CD4-positive, alpha-beta T cell treated with Interleukin-4 for 1 hour (primary cell): ENCODE results near the gene TBC1D26.
"Not testable (repeated sequence)": the region's sequence is repeated elsewhere in the genome, so short reads cannot be mapped to it uniquely, and the experiment has no call there.

Experiments used
- DNase-seq, 2 donors: peaks; one replicate each; pipeline ENCODE4 v3.0.0-alpha.2; 2020 to 2022

Gene TBC1D26

DNA sequence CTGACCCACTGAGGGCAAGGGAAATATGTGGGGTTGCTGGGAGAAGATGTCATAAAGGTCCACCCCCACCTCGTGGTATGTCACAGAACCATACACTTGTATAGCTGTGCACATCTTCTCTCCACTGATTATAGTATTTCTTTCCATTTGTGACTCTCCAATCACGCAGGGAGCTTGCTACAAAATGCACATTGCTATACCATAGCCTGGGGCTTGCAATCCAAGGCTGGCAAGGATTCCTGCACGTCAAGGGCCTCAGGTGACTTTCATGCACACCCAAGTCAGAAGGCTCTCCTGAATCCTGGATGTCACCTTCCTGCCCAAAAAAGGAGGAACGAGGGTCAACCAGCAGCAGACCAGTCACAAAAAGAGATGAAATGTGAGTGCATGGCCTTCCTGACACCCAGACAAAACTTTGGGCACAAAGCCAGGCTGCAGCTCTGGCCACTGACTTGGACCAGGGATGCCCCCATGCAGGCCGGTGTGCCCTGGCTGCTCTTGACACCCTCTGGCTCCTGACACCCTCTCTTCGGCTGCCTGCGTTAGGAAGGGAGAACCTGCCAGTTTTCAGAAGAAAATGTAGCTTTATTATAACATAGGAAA lies 12.1 kb downstream of the TBC1D26 start:
- no peak for DNase-seq

DNA sequence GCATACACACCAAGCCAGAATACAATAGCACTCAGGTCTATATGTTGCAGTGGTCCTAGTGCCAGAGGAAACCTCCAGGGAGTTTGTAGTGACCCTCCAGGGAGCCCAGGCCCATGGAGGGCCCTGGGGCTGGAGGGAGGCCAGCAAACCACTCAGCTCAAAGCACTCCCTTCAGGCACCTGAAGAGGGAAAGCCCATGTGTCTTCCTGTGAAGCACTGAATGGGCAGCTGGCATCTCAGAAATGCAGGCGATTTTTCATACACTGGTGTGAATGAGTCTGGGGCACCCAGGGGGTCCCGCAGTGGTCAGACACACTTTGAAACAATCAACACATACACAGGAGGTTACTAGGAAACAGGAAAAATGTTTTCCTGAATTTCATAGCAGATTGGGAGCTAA lies 12.8 kb downstream of the TBC1D26 start:
- DNase-seq: no peak

DNA sequence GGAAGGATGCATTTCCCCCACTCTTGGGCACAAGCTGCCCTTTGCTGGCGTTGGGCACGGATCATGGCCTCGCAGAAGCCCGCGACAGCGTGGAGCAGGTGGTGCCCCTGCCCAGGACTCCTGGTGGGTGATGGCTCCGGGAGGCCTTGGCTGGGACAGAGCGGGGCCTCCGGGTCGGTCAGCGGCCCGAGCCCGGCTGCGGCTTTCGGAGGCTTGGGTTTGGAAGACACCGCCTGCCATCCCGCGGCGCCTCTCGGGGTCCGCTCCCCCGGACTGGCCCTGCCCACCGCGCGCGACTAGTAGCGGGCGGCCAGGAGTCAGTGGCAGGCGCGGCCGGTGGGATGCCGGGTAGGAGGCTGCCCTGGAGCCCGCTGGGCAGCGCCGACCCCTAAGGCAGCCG lies 17.3 kb downstream of the TBC1D26 start:
- DNase-seq: not testable (repeated sequence)

DNA sequence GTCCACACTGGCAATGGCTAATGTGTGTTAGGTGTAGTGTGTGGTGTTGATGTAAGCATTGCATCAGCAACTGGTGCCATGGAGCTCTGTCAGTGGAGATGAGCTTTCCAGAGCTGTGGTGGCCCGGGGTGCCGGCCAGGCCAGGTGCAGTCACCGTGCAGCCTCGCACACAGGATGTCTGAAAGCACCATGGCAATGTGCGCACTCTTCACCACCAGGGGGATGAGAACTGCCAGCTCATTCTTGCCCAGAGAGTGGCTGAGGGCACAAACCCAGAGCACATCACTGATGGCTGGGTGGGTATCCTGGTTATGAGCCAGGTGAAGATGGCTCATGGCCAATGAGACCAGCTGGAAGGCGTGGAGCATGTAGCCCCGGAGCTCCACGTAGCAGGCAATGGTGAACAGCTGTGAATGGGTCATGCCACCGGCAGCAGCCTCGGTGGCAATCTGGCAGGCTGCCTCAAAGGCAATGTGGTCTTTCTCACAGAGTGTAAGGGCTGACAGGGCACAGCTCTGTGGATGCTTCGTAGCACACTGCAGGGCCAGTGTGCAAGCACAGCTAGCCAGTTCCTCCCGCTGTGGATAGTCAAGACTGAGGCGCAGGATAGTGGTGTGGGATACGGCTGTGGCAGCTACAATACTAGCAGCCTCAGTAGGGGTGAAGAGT lies 36.9 kb downstream of the TBC1D26 start:
- DNase-seq: not testable (repeated sequence)

DNA sequence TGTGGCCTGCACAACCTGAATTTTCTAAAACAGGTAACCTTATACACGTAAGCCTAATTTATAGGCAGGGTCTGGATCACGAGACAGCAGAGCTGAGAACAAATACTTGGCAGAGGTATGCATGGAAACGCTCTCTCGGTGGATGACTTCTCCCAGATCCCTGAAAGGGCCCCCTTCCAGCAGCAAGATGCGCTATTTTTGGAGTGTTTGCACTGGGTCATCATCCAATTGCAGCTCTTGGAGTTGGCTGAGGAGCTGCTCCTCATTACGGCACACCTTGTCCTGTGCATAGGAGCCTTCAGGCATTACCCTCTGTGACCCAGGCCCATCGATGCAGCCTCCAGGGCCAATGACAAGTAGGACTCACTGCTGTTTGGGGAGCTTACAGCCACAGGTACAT lies 38.6 kb downstream of the TBC1D26 start:
- DNase-seq: not testable (repeated sequence)

DNA sequence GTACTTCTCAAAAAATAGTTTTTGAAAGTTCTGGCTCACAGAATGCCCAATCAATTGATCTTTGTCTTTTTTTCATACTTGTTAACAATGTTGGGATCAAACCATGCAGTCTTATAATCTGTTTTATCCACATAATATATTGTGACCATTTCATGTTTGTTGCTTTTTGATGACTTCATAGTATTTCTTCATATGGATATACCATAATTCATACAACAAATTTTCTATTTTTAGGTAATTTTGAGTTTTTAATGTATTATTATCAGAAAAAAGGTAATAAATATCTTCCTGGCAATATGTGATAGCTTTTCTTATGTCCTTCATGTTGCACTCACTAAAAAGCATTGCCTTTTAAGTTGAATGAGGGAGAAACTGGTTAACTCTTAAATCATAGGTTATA lies 44.8 kb downstream of the TBC1D26 start:
- DNase-seq: no peak

DNA sequence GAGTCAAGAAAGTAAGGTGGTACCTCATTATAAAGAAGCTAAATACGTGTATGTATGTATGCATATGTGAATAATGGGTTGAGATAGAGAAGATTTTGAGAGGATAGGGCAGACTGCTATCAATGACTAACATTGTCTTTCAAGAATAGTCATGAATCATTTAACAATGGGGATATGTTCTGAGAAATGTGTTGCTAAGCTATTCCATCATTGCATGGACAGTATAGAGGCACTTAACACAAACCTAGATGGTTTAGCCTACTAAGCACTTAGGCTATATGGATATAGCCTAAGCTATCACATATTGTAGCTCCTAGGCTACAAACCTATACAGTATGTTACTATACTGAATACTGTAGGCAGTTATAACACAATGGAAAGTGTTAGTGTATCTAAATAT lies 45.2 kb downstream of the TBC1D26 start:
- no peak for DNase-seq

DNA sequence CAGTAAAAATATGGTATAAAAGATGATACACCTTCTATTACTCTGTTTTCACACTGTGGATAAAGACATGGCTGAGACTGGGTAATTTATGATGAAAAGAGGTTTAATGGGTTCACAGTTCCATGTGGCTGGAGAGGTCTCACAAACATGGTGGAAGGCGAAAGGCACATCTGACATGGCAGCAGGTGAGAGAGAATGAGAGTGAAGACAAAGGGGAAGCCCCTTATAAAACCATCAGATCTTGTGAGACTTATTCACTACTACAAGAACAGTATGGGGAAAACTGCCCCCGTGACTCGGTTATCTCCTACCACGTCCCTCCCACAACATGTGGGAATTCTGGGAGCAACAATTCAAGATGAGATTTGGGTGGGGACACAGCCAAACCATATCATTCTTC lies 45.6 kb downstream of the TBC1D26 start:
- no peak for DNase-seq

DNA sequence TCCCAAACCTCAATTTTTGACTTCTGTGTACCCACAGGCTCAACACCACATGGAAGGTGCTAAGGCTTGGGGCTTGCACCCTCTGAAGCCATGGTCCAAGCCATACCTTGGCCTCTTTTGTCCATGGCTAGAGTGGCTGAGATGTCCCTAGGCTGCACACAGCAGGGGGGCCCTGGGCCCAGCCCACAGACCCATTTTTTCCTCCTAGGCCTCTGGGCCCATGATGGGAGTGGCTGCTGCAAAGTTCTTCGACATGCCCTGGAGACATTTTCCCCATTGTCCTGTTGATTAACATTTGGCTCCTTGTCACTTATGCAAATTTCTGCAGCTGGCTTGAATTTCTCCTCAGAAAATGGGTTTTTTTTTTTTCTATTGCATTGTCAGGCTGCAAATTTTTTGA lies 47.0 kb downstream of the TBC1D26 start:
- DNase-seq: no peak

DNA sequence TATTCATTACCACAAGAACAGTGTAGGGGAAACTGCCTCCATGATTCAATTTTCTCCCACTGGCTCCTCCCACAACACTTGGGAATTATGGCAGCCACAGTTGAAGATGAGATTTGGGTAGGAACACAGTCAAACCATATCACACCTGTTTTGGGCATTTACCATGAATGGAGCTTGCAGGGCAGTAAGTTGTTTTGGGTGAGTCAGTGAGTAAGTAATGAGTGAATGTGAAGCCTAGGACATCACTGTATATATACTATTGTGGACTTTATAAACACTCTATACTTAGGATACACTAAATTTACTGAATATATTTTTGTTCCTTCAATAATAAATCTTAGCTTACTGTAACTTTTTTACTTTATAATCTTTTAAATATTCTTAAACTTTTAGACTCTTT lies 48.1 kb downstream of the TBC1D26 start:
- no peak for DNase-seq

DNA sequence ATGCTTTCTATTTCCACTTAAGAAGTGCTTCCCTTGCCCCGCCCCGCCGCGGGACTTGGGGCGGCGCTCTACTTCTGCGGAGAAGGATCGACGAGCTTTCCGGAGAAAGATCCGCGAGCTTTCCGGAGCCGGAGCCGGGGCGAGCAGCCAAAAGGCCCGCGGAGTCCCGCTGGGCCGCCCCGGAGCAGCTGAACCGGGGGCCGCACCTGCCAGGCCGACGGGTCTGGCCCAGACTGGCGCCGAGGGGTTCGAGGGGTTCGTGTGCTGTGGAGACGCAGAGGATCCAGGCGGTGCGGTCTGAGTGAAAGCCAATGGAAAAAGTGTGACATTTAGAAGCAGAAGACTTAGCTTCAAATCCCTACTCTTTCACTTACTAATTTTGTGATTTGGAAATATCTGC lies 50.8 kb downstream of the TBC1D26 start:
- no peak for DNase-seq

DNA sequence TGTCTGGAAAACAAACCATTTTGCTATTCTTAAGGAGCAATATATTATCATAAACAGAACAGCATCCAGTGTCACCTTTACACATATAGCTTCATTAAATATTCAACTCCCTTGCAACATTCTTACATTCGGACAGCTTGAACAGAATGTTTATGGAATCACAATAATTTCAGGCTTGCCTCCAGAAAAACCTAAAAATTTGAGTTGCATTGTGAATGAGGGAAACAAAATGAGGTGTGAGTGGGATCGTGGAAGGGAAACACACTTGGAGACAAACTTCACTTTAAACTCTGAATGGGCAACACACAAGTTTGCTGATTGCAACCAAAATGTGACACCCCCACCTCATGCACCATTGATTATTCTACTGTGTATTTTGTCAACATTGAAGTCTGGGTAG lies 51.4 kb downstream of the TBC1D26 start:
- DNase-seq: no peak

DNA sequence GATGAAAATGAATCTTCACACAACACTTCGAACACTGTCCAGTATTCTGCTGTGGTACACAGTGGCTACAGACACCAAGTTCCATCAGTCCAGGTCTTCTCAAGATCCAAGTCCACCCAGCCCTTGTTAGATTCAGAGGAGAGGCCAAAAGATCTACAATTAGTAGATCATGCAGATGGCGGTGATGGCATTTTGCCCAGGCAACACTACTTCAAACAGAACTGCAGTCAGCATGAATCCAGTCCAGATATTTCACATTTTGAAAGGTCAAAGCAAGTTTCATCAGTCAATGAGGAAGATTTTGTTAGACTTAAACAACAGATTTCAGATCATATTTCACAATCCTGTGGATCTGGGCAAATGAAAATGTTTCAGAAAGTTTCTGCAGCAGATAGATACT lies 52.3 kb downstream of the TBC1D26 start:
- DNase-seq: not testable (repeated sequence)

DNA sequence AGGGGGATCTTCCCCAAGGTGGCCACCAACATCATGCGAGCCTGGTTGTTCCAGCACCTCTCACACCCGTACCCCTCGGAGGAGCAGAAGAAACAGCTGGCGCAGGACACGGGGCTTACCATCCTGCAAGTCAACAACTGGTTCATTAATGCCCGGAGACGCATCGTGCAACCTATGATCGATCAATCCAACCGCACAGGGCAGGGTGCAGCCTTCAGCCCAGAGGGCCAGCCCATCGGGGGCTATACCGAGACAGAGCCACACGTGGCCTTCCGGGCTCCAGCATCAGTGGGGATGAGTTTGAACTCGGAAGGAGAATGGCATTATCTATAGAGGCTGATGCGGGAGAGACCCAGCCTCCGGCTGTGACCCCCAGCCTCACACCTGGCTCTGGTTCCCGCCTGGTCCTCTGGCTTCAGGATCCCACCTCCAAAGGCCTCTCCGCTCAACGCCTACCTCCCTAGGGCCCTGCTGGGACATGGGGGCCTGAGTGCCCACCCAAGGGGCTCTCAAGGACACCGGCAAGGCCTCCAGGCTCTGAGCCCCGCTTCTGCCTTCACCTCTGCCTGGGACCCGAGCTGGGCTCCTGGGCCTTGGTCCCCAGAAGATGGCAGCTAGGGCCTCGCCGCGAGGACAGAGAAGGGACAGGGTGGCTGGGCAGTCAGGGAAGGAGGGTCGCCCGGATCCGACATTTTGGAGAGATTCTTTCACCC lies 55.4 kb downstream of the TBC1D26 start:
- DNase-seq: not testable (repeated sequence)

DNA sequence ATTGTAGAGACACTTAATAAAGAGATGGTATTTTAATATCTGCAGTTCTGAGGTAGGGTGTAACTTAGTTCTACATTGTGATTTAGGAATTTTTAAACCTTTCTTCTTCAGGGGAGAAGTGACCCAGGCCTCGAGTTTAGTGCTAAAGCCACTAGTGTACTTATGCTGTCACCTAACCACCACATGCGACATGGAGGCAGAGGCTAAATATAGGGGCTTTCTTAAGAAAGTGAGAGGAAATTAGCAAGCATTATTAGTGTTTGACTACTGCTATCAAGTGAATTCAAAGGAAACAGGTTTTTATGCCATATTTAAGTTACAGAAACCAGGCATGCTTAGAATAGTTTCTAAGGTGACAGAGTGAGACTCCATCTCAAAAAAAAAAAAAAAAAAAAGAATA lies 56.3 kb downstream of the TBC1D26 start:
- not testable (repeated sequence) for DNase-seq
